IMR-90 (cell line): ENCODE data around the gene VSIG10L2. TPM values are rescaled to one million over a fixed set of nuclear protein-coding genes. Genes with fewer than 3 reads are reported as not detected.

Source experiments
- ATAC-seq: fragments of 200-7000 bp; cut with Tn5 transposase; 2 replicates; pipeline ENCODE4 v1.9.1; 2020; ENCODE audit warnings: low read depth, mild to moderate bottlenecking, moderate library complexity
- BruUV-seq: library from RNA; stranded (reverse); fragments of 400-500 nt; replicated peaks from 2 replicates; lab custom pipeline; 2021; lab: Mats Ljungman, UMichigan
- CTCF ChIA-PET: fragments of 300-600 bp; formaldehyde crosslinking; extraction: SDS; loops from one replicate; lab custom pipeline; 2021; ENCODE audit warnings: antibody characterized with exemption; lab: Yijun Ruan, JAX
- POLR2A ChIA-PET: fragments of 300-600 bp; sonication (Branson Sonifier 250); formaldehyde crosslinking; loops from one replicate; lab custom pipeline; 2022; ENCODE audit warnings: antibody characterized with exemption; ENCODE audit not compliant: unreplicated experiment; lab: Charles Lee
- DNase-seq: peaks from one replicate; pipeline ENCODE4 v3.0.0; 2013
- H2AFZ ChIP-seq: replicated peaks from 2 replicates; pipeline ENCODE3; 2013; ENCODE audit warnings: low read length, mild to moderate bottlenecking; ENCODE audit not compliant: poor library complexity
- H2AK5ac ChIP-seq: 2 replicates; pipeline ENCODE4 v1.6.1; 2013; ENCODE audit warnings: low read depth, low read length, inconsistent platforms
- H2AK9ac ChIP-seq: replicated peaks from 2 replicates; pipeline ENCODE3; 2013; ENCODE audit warnings: mild to moderate bottlenecking, low read depth, low read length, moderate library complexity; ENCODE audit not compliant: poor library complexity
- H2BK120ac ChIP-seq: 2 replicates; pipeline ENCODE4 v1.6.1; 2013; ENCODE audit warnings: low read depth, low read length, inconsistent platforms
- H2BK15ac ChIP-seq: 3 replicates; pipeline ENCODE4 v1.6.1; 2013; ENCODE audit warnings: low read depth, low read length, inconsistent platforms
- H2BK20ac ChIP-seq: 2 replicates; pipeline ENCODE4 v1.6.1; 2013; ENCODE audit warnings: low read depth, mild to moderate bottlenecking, inconsistent platforms, low read length, moderate library complexity
- H2BK5ac ChIP-seq: 2 replicates; pipeline ENCODE4 v1.6.1; 2013; ENCODE audit warnings: mild to moderate bottlenecking, low read depth, low read length, inconsistent platforms; ENCODE audit not compliant: poor library complexity, severe bottlenecking
- H3K14ac ChIP-seq: replicated peaks from 2 replicates; pipeline ENCODE4 v1.6.1; 2013; ENCODE audit warnings: low read depth, low read length, inconsistent platforms
- H3K18ac ChIP-seq: 2 replicates; pipeline ENCODE4 v1.6.1; 2013; ENCODE audit warnings: low read depth, low read length, control low read depth
- H3K23ac ChIP-seq: 2 replicates; pipeline ENCODE4 v1.6.1; 2013; ENCODE audit warnings: low read depth, low read length, inconsistent platforms
- H3K27ac ChIP-seq: 2 replicates; pipeline ENCODE4 v1.5.1; 2013; ENCODE audit warnings: mild to moderate bottlenecking, control low read depth, low read length; ENCODE audit not compliant: insufficient read depth
- H3K27me3 ChIP-seq: 2 replicates; pipeline ENCODE4 v1.6.1; 2013; ENCODE audit warnings: low read length; ENCODE audit not compliant: control insufficient read depth, insufficient read depth
- H3K36me3 ChIP-seq: 2 replicates; pipeline ENCODE4 v1.6.1; 2013; ENCODE audit warnings: low read length, mixed read lengths; ENCODE audit not compliant: control insufficient read depth, insufficient read depth
- H3K4ac ChIP-seq: 2 replicates; pipeline ENCODE4 v1.6.1; 2013; ENCODE audit warnings: low read depth, low read length, inconsistent platforms
- H3K4me1 ChIP-seq: 2 replicates; pipeline ENCODE4 v1.6.1; 2013; ENCODE audit warnings: low read length, mixed read lengths; ENCODE audit not compliant: control insufficient read depth, insufficient read depth
- H3K4me2 ChIP-seq: 2 replicates; pipeline ENCODE4 v1.6.1; 2013; ENCODE audit warnings: low read depth, mild to moderate bottlenecking, control low read depth, low read length, moderate library complexity
- H3K4me3 ChIP-seq: 2 replicates; pipeline ENCODE4 v1.5.1; 2013; ENCODE audit warnings: low read depth, mild to moderate bottlenecking, control low read depth, low read length, moderate library complexity; ENCODE audit not compliant: insufficient read depth
- H3K56ac ChIP-seq: 2 replicates; pipeline ENCODE4 v1.6.1; 2013; ENCODE audit warnings: low read length, inconsistent platforms; ENCODE audit not compliant: insufficient read depth; ENCODE audit errors: extremely low read depth
- H3K79me1 ChIP-seq, 2 experiments: 2 replicates each; pipeline ENCODE4 v1.6.1; 2013; ENCODE audit warnings: low read length in 2 of 2, inconsistent platforms in 1 of 2, low read depth in 1 of 2
- H3K9ac ChIP-seq: 2 replicates; pipeline ENCODE4 v1.6.1; 2013; ENCODE audit warnings: low read depth, low read length, control low read depth
- H3K9me1 ChIP-seq: 2 replicates; pipeline ENCODE4 v1.6.1; 2013; ENCODE audit warnings: low read length, inconsistent platforms; ENCODE audit not compliant: insufficient read depth
- H3K9me3 ChIP-seq: 2 replicates; pipeline ENCODE4 v1.6.1; 2013; ENCODE audit warnings: low read length; ENCODE audit not compliant: control insufficient read depth, insufficient read depth
- H4K20me1 ChIP-seq: 2 replicates; pipeline ENCODE4 v1.6.1; 2013; ENCODE audit warnings: low read length, inconsistent platforms; ENCODE audit not compliant: insufficient read depth
- H4K5ac ChIP-seq: 2 replicates; pipeline ENCODE4 v1.6.1; 2013; ENCODE audit warnings: mild to moderate bottlenecking, low read depth, low read length, control low read depth
- H4K8ac ChIP-seq, 2 experiments: 2 replicates each; pipeline ENCODE4 v1.6.1; 2013; ENCODE audit warnings: low read depth in 2 of 2, low read length in 2 of 2, control low read depth in 1 of 2, inconsistent platforms in 1 of 2
- H4K91ac ChIP-seq: 2 replicates; pipeline ENCODE4 v1.6.1; 2013; ENCODE audit warnings: low read depth, low read length, inconsistent platforms; ENCODE audit not compliant: insufficient read depth
- BHLHE40 ChIP-seq: fragments of 150-350 bp; IDR thresholded peaks from 2 replicates; pipeline ENCODE4 v1.6.1; 2016; ENCODE audit warnings: mild to moderate bottlenecking, low read depth, low read length
- CEBPB ChIP-seq: IDR thresholded peaks from 2 replicates; pipeline ENCODE4 v1.6.1; 2012; ENCODE audit warnings: low read depth, low read length, improper control_type of control experiment
- CHD1 ChIP-seq: IDR thresholded peaks from 2 replicates; pipeline ENCODE4 v1.6.1; 2012; ENCODE audit warnings: low read depth, low read length, improper control_type of control experiment
- ELK1 ChIP-seq: fragments of 150-350 bp; IDR thresholded peaks from 2 replicates; pipeline ENCODE4 v1.6.1; 2016; ENCODE audit warnings: low read depth, mild to moderate bottlenecking, low read length, moderate library complexity, borderline replicate concordance
- MAFK ChIP-seq: IDR thresholded peaks from 2 replicates; pipeline ENCODE4 v1.6.1; 2012; ENCODE audit warnings: low read depth, low read length, improper control_type of control experiment
- MXI1 ChIP-seq: IDR thresholded peaks from 2 replicates; pipeline ENCODE4 v1.6.1; 2012; ENCODE audit warnings: low read depth, mild to moderate bottlenecking, low read length, moderate library complexity, borderline replicate concordance
- NFE2L2 ChIP-seq: fragments of 150-350 bp; IDR thresholded peaks from 2 replicates; pipeline ENCODE4 v1.6.1; 2016; ENCODE audit warnings: low read depth, mild to moderate bottlenecking, low read length
- POLR2A ChIP-seq: IDR thresholded peaks from 2 replicates; pipeline ENCODE4 v1.6.1; 2012; ENCODE audit warnings: mild to moderate bottlenecking, low read depth, low read length
- RCOR1 ChIP-seq: IDR thresholded peaks from 2 replicates; pipeline ENCODE4 v1.6.1; 2012; ENCODE audit warnings: mild to moderate bottlenecking, low read length, improper control_type of control experiment; ENCODE audit not compliant: insufficient replicate concordance
- SMC3 ChIP-seq: fragments of 150-350 bp; IDR thresholded peaks from 2 replicates; pipeline ENCODE4 v1.6.1; 2016; ENCODE audit warnings: low read depth, mild to moderate bottlenecking, antibody characterized with exemption, low read length, moderate library complexity
- WGBS, 2 experiments: methylation state at CpG; one replicate each; pipeline versions ENCODE4 v1.1.5 to v1.1.7; 2013; ENCODE audit warnings: missing lambda C conversion rate in 2 of 2; ENCODE audit not compliant: insufficient read length in 1 of 2; ENCODE audit errors: extremely low coverage in 2 of 2; 5-methylcytosine and 5-hydroxymethylcytosine counted together
- dilution Hi-C: fragments of 300-500 bp; cut with HindIII; formaldehyde crosslinking; loops from one replicate; pipeline ENCODE4 v1.14.3; 2018; ENCODE audit warnings: low sequenced_read_pairs; ENCODE audit not compliant: unreplicated experiment
- in situ Hi-C: fragments of 300-500 bp; cut with MboI; formaldehyde crosslinking; loops from 3 replicates; pipeline ENCODE4 v1.14.3; 2019; ENCODE audit warnings: low sequenced_read_pairs, inconsistent platforms, mixed read lengths
- intact Hi-C: fragments of 100-400 bp; cut with micrococcal nuclease; formaldehyde crosslinking; loops from 2 replicates; pipeline ENCODE4 v1.10.0; 2022
- polyA plus RNA-seq, 3 experiments: library from polyadenylated mRNA; depleted of rRNA; stranded (reverse); fragments of >200 nt; gene quantifications; 2 replicates each; pipeline ENCODE4 v1.2.3, GENCODE V29; 2012; ENCODE audit warnings: low replicate concordance in 1 of 3
- total RNA-seq: library from RNA; depleted of rRNA; stranded (reverse); fragments of >200 nt; gene quantifications from 2 replicates; pipeline ENCODE4 v1.2.3, GENCODE V29; 2012

The VSIG10L2 gene
- total and polyA plus RNA-seq, 2 of the 4 experiments (the other 2 are of a cell fraction) = under 0.01 TPM; not detected in 1

GRCh38 chr11:125992893-125993292, 47.0 kb downstream of the VSIG10L2 start:
- Histone ChIP-seq H4K20me1 (no peaks in the 10 kb centered on the region), H2BK120ac (no peak overlapping the region), H3K4me2 (no peak overlapping the region), H2AK9ac (no peak overlapping the region), H3K4me3 (no peak overlapping the region), H2BK15ac (no peak overlapping the region), H4K91ac (no peak overlapping the region), H2BK5ac (no peak overlapping the region), H3K27me3 (no peaks in the 10 kb centered on the region; the same call in 1 of the 2 replicates), H3K4me1 (peaks cover 2% of the 10 kb centered on the region; the same call in 1 of the 2 replicates), H3K4ac (no peak overlapping the region), H2BK20ac (no peak overlapping the region), H3K36me3 (no peaks in the 10 kb centered on the region), H3K56ac (no peak overlapping the region), H2AFZ (no peak overlapping the region), H3K79me1 (no peaks in the 10 kb centered on the region), H3K9me3 (no peaks in the 10 kb centered on the region), H4K5ac (no peak overlapping the region), H3K9ac (no peak overlapping the region), H3K9me1 (no peaks in the 10 kb centered on the region), H3K23ac (no peak overlapping the region), H2AK5ac (no peak overlapping the region), H3K27ac (no peak overlapping the region), H4K8ac (no peak overlapping the region), H3K14ac (no peak overlapping the region), H3K18ac (no peak overlapping the region)
- TF ChIP-seq CHD1 = no peak
- no peak for TF ChIP-seq POLR2A
- no peak for TF ChIP-seq MAFK
- TF ChIP-seq BHLHE40 = no peak
- TF ChIP-seq NFE2L2 = no peak
- TF ChIP-seq MXI1 = no peak
- TF ChIP-seq ELK1 = no peak
- no peak for TF ChIP-seq SMC3
- no peak for TF ChIP-seq CEBPB
- TF ChIP-seq RCOR1 = no peak
- WGBS, 2 experiments = 100% methylated on average over 1 of the region's 7 CpGs; no CpG with 5 or more reads in 1 of the 2 experiments
- no peak for DNase-seq
- no peak for ATAC-seq
- ChIA-PET CTCF (no interaction called here), POLR2A (no interaction called here)
- in situ Hi-C loops (no loop called here), intact Hi-C loops (no loop called here), dilution Hi-C loops (no loop called here)
- no TSS peak for BruUV-seq
